CD4-positive, alpha-beta T cell treated with Interleukin-1 beta for 1 hour (primary cell): ENCODE measurements around the gene GAB2.
"Not testable (repeated sequence)": the region's sequence is repeated elsewhere in the genome, so short reads cannot be mapped to it uniquely, and the experiment has no call there.

ENCODE experiments used
- DNase-seq, 2 donors: peaks; one replicate each; pipeline ENCODE4 v3.0.0-alpha.2; 2020 to 2022

GAB2 gene

GRCh38 chr11:78417175-78417887 is at the start of gene GAB2:
TSS of gene GAB2 (minus strand) at chr11:78417820. CDS start at chr11:78417720, 100 bp downstream.
- peak in 1 of 2 donors; percentile 30 for DNase-seq

- no peak for DNase-seq
Observed at GRCh38 chr11:78467370-78467769, 49.8 kb upstream of the GAB2 start.

GRCh38 chr11:78465169-78465942 is 47.7 kb upstream of the GAB2 start:
- peak in 1 of 2 donors; percentile 35 for DNase-seq

- DNase-seq = not testable (repeated sequence)
Observed at GRCh38 chr11:78464787-78465168, 47.2 kb upstream of the GAB2 start.

- DNase-seq = no peak
Observed at GRCh38 chr11:78460471-78460870, 42.9 kb upstream of the GAB2 start.

GRCh38 chr11:78459738-78460137 is 42.1 kb upstream of the GAB2 start:
- DNase-seq = no peak

GRCh38 chr11:78457448-78457847 is 39.8 kb upstream of the GAB2 start:
- DNase-seq = no peak

- no peak for DNase-seq
Observed at GRCh38 chr11:78453140-78453935, 35.7 kb upstream of the GAB2 start.

GRCh38 chr11:78451371-78452150 is 33.9 kb upstream of the GAB2 start:
- no peak for DNase-seq

GRCh38 chr11:78450866-78451265 is 33.2 kb upstream of the GAB2 start:
- DNase-seq = no peak

GRCh38 chr11:78449866-78450265 is 32.2 kb upstream of the GAB2 start:
- no peak for DNase-seq

GRCh38 chr11:78446210-78446609 is 28.6 kb upstream of the GAB2 start:
- no peak for DNase-seq

- DNase-seq = no peak
Observed at GRCh38 chr11:78444726-78445125, 27.1 kb upstream of the GAB2 start.

- DNase-seq = no peak
Observed at GRCh38 chr11:78441956-78442355, 24.3 kb upstream of the GAB2 start.

- DNase-seq = no peak
Observed at GRCh38 chr11:78438298-78438975, 20.8 kb upstream of the GAB2 start.

- DNase-seq = no peak
Observed at GRCh38 chr11:78432956-78433355, 15.3 kb upstream of the GAB2 start.

- DNase-seq = no peak
Observed at GRCh38 chr11:78432058-78432515, 14.5 kb upstream of the GAB2 start.

GRCh38 chr11:78429660-78430059 is 12.0 kb upstream of the GAB2 start:
- no peak for DNase-seq

GRCh38 chr11:78429209-78429608 is 11.6 kb upstream of the GAB2 start:
- no peak for DNase-seq

- DNase-seq = no peak
Observed at GRCh38 chr11:78428773-78429172, 11.2 kb upstream of the GAB2 start.

GRCh38 chr11:78428266-78428636 is 10.6 kb upstream of the GAB2 start:
- peak in 1 of 2 donors; percentile 5 for DNase-seq
